ENCODE data around the gene TIPARP. TPM values are rescaled to one million over a fixed set of nuclear protein-coding genes. Genes with fewer than 3 reads are reported as not detected.

Gene TIPARP
- total RNA-seq, 1 donor: 28.2 TPM

DNA sequence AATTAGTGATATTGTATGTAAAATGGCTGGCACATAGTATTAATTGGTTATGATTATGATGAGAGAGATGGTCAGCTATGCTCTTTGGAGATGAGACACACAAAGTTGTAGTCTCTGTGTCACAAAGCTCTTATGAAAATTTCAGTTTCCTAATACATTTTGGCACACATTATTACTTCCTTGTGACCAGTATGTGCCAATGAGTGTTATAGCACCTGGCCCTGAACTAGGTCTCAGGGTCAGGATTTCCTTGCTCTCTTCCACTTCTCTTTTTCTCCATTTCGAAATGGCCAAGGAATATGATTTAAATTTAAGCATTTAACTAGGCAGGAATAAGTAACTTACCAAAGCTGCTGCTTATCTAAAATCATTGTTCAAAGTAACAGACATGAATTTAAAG is 28.0 kb downstream of the TIPARP start:
- Histone ChIP-seq H3K4me2 (ENCODE audit: insufficient read depth, low read length) (no peak overlapping the region), H3K27ac (ENCODE audit: low read depth, low read length) (peak overlapping the region; percentile 18), H3K9me3 (ENCODE audit: low read depth, low read length) (no peaks in the 10 kb centered on the region), H4K20me1 (ENCODE audit: insufficient read depth, low read length) (peaks cover 2% of the 10 kb centered on the region), H3K4me3 (ENCODE audit: insufficient read depth, low read length) (no peak overlapping the region), H3K36me3 (ENCODE audit: insufficient read depth, low read length) (peaks cover 69% of the 10 kb centered on the region), H2AFZ (ENCODE audit: low read length) (no peak overlapping the region), H3K79me2 (ENCODE audit: insufficient read depth, low read length) (peaks cover 80% of the 10 kb centered on the region), H3K4me1 (ENCODE audit: insufficient read depth, low read length) (peaks cover 20% of the 10 kb centered on the region), H3K27me3 (ENCODE audit: insufficient read depth, low read length) (no peaks in the 10 kb centered on the region)
- no peak for DNase-seq (ENCODE audit: insufficient read length, low spot score, missing footprints)
- TF ChIP-seq, protein P1, sequence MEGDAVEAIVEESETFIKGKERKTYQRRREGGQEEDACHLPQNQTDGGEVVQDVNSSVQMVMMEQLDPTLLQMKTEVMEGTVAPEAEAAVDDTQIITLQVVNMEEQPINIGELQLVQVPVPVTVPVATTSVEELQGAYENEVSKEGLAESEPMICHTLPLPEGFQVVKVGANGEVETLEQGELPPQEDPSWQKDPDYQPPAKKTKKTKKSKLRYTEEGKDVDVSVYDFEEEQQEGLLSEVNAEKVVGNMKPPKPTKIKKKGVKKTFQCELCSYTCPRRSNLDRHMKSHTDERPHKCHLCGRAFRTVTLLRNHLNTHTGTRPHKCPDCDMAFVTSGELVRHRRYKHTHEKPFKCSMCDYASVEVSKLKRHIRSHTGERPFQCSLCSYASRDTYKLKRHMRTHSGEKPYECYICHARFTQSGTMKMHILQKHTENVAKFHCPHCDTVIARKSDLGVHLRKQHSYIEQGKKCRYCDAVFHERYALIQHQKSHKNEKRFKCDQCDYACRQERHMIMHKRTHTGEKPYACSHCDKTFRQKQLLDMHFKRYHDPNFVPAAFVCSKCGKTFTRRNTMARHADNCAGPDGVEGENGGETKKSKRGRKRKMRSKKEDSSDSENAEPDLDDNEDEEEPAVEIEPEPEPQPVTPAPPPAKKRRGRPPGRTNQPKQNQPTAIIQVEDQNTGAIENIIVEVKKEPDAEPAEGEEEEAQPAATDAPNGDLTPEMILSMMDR (IDR thresholded peaks at IDR 0.05; ENCODE audit: extremely low read depth, low read depth, low read length): no peak

GRCh38 chr3:156704370-156705036 is 30.1 kb downstream of the TIPARP start:
- TF ChIP-seq, protein P1 (IDR thresholded peaks at IDR 0.05; ENCODE audit: extremely low read depth, low read depth, low read length): no peak
- Histone ChIP-seq H3K79me2 (ENCODE audit: insufficient read depth, low read length) (peaks cover 65% of the 10 kb centered on the region), H3K36me3 (ENCODE audit: insufficient read depth, low read length) (peaks cover 62% of the 10 kb centered on the region), H2AFZ (ENCODE audit: low read length) (no peak overlapping the region), H4K20me1 (ENCODE audit: insufficient read depth, low read length) (peaks cover 2% of the 10 kb centered on the region), H3K4me3 (ENCODE audit: insufficient read depth, low read length) (no peak overlapping the region), H3K27ac (ENCODE audit: low read depth, low read length) (peak overlapping the region; percentile 16), H3K27me3 (ENCODE audit: insufficient read depth, low read length) (no peaks in the 10 kb centered on the region), H3K4me1 (ENCODE audit: insufficient read depth, low read length) (peaks cover 16% of the 10 kb centered on the region), H3K9me3 (ENCODE audit: low read depth, low read length) (no peaks in the 10 kb centered on the region), H3K4me2 (ENCODE audit: insufficient read depth, low read length) (no peak overlapping the region)
- DNase-seq (ENCODE audit: insufficient read length, low spot score, missing footprints): no peak

DNA sequence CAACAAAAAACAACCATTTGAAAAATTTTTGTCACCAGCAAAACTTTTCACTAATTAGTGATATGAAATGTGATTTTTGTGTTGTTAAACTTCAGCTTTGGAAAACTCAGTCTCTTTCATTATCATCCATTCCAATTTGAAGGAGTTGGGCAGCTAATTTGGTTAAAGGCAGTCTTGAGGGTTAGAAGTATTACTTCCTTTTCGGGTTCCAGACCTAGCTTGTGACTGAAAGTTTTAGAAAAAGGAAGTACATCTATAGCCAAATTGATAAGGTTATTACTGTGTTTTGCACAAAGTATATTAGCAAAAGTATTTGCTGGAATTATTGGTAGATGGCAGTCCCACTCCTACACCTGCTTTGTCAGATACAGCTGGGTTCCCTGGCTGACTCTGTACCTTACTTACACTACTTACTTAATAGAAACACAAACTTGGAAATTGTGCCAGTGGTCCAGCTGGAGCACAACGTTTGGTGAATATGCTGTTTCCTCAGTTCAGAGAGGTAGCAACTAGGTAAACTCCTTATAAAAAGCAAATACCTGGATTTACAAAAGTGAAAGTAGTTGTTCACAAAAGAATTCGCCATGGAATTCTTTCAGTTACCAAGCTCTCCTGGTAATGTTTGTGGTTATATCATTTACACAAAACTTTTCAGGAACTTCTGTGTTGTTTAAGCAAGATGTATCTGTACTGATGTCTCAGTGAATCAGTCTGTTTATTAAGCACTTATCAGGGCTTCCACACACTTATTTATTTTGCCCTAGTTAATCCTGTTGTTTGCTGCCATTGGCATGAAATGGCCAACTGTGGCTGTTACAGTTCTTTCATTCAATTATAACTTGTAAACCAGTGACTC is 31.6 kb downstream of the TIPARP start:
- Histone ChIP-seq H3K79me2 (ENCODE audit: insufficient read depth, low read length) (peaks cover 56% of the 10 kb centered on the region), H3K27me3 (ENCODE audit: insufficient read depth, low read length) (no peaks in the 10 kb centered on the region), H3K4me3 (ENCODE audit: insufficient read depth, low read length) (no peak overlapping the region), H3K27ac (ENCODE audit: low read depth, low read length) (peak overlapping the region; percentile 38), H3K4me2 (ENCODE audit: insufficient read depth, low read length) (no peak overlapping the region), H3K36me3 (ENCODE audit: insufficient read depth, low read length) (peaks cover 68% of the 10 kb centered on the region), H4K20me1 (ENCODE audit: insufficient read depth, low read length) (peaks cover 2% of the 10 kb centered on the region), H3K4me1 (ENCODE audit: insufficient read depth, low read length) (peaks cover 16% of the 10 kb centered on the region), H2AFZ (ENCODE audit: low read length) (no peak overlapping the region), H3K9me3 (ENCODE audit: low read depth, low read length) (no peaks in the 10 kb centered on the region)
- no peak for DNase-seq (ENCODE audit: insufficient read length, low spot score, missing footprints)
- TF ChIP-seq, protein P1 (IDR thresholded peaks at IDR 0.05; ENCODE audit: extremely low read depth, low read depth, low read length): no peak

DNA sequence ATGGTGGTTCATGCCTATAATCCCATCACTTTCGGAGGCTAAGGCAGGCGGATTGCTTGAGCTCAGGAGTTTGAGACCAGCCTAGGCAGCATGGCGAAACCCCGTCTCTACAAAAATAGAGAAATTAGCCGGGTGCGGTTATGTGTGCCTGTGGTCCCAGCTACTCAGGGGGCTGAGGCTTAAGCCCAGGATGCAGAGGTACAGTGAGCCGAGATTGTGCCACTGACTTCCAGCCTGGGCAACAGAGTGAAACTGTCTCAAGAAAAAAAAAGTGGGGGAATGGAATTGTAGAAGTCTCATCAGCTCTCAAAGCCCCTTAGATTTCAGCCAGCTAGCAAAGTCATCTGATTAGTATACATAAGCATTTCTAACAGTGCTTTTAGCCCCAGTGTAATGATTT is 33.2 kb downstream of the TIPARP start:
- Histone ChIP-seq H4K20me1 (ENCODE audit: insufficient read depth, low read length) (no peaks in the 10 kb centered on the region), H3K4me2 (ENCODE audit: insufficient read depth, low read length) (no peak overlapping the region), H2AFZ (ENCODE audit: low read length) (no peak overlapping the region), H3K4me3 (ENCODE audit: insufficient read depth, low read length) (no peak overlapping the region), H3K9me3 (ENCODE audit: low read depth, low read length) (no peaks in the 10 kb centered on the region), H3K27ac (ENCODE audit: low read depth, low read length) (peak overlapping the region; percentile 26), H3K27me3 (ENCODE audit: insufficient read depth, low read length) (no peaks in the 10 kb centered on the region), H3K4me1 (ENCODE audit: insufficient read depth, low read length) (peaks cover 5% of the 10 kb centered on the region), H3K79me2 (ENCODE audit: insufficient read depth, low read length) (peaks cover 42% of the 10 kb centered on the region), H3K36me3 (ENCODE audit: insufficient read depth, low read length) (peaks cover 68% of the 10 kb centered on the region)
- TF ChIP-seq, protein P1 (IDR thresholded peaks at IDR 0.05; ENCODE audit: extremely low read depth, low read depth, low read length): no peak
- DNase-seq (ENCODE audit: insufficient read length, low spot score, missing footprints): no peak
